Endodermal cell (in vitro differentiated cells): Measurements from ENCODE around the gene BPIFA1. TPM values are rescaled to one million over a fixed set of nuclear protein-coding genes. Genes with fewer than 3 reads are reported as not detected.
A peak's percentile ranks its signal among the peaks of the same experiment; 100 is the strongest.

ENCODE experiments used
- DNase-seq: peaks from one replicate; pipeline ENCODE4 v3.0.0-alpha.2; 2017
- H3K27ac ChIP-seq: 2 replicates; pipeline ENCODE4 v1.5.1; 2013; ENCODE audit warnings: mild to moderate bottlenecking, low read depth, low read length, moderate library complexity
- H3K27me3 ChIP-seq: 2 replicates; pipeline ENCODE4 v1.6.1; 2013; ENCODE audit warnings: mild to moderate bottlenecking, low read length, moderate library complexity; ENCODE audit not compliant: insufficient read depth, control insufficient read depth, poor library complexity, severe bottlenecking
- H3K36me3 ChIP-seq: 2 replicates; pipeline ENCODE4 v1.7.0; 2013; ENCODE audit warnings: mild to moderate bottlenecking, low read length, moderate library complexity; ENCODE audit not compliant: control insufficient read depth, insufficient read depth
- H3K4me1 ChIP-seq: one replicate; pipeline ENCODE4 v1.7.0; 2013; ENCODE audit warnings: low read length; ENCODE audit not compliant: control insufficient read depth, insufficient read depth
- H3K4me3 ChIP-seq: 2 replicates; pipeline ENCODE4 v1.5.1; 2013; ENCODE audit warnings: mild to moderate bottlenecking, low read length, moderate library complexity
- H3K9ac ChIP-seq: 2 replicates; pipeline ENCODE4 v1.6.1; 2013; ENCODE audit warnings: mild to moderate bottlenecking, low read length, moderate library complexity; ENCODE audit not compliant: poor library complexity, severe bottlenecking; ENCODE audit errors: extremely low read depth
- H3K9me3 ChIP-seq: 2 replicates; pipeline ENCODE4 v1.6.1; 2013; ENCODE audit warnings: mild to moderate bottlenecking, low read length, moderate library complexity; ENCODE audit not compliant: control insufficient read depth
- H3K27ac Mint-ChIP-seq: 2 replicates; pipeline ENCODE4 v1.8.0; 2020; ENCODE audit warnings: mixed read lengths
- H3K27me3 Mint-ChIP-seq: 2 replicates; pipeline ENCODE4 v1.8.0; 2021; ENCODE audit warnings: mild to moderate bottlenecking, mixed read lengths; ENCODE audit not compliant: insufficient read depth
- H3K36me3 Mint-ChIP-seq: 2 replicates; pipeline ENCODE4 v1.8.0; 2020; ENCODE audit warnings: low read depth, mixed read lengths
- H3K4me1 Mint-ChIP-seq: 2 replicates; pipeline ENCODE4 v1.8.0; 2020; ENCODE audit warnings: mixed read lengths
- H3K4me3 Mint-ChIP-seq: 2 replicates; pipeline ENCODE4 v1.8.0; 2020; ENCODE audit warnings: mild to moderate bottlenecking, moderate library complexity, mixed read lengths
- H3K9me3 Mint-ChIP-seq: 2 replicates; pipeline ENCODE4 v1.8.0; 2020; ENCODE audit warnings: mild to moderate bottlenecking, mixed read lengths
- WGBS, 2 experiments: methylation state at CpG; one replicate each; pipeline versions ENCODE4 v1.1.5 to v1.1.7; 2013; ENCODE audit warnings: missing lambda C conversion rate in 2 of 2, mixed read lengths in 1 of 2; ENCODE audit not compliant: insufficient coverage in 1 of 2, insufficient read length in 1 of 2; 5-methylcytosine and 5-hydroxymethylcytosine counted together
- total RNA-seq, 2 donors: library from RNA; stranded (reverse); fragmentation: NEBNext Ultra II Directional in 1 of 2; extraction: Animal tissue kit (Norgen Biotek cat#: 25700) in 1 of 2; gene quantifications; 2 replicates in 1 of 2; 3 replicates in 1 of 2; pipeline ENCODE4 v1.2.1, GENCODE V29; 2021
- TF ChIP-seq, protein P1 (sequence below): fragments of 200-600 bp; sonication (generic); conservative IDR thresholded peaks from 2 replicates; pipeline ENCODE4 v1.5.0; 2021; ENCODE audit warnings: antibody characterized with exemption, mild to moderate bottlenecking

The BPIFA1 gene
- total RNA-seq, 2 donors from 2014 or later: 1.4 TPM; not detected in 1

GRCh38 chr20:33290852-33291251 lies 55.1 kb downstream of the BPIFA1 start:
- TF ChIP-seq, protein P1, sequence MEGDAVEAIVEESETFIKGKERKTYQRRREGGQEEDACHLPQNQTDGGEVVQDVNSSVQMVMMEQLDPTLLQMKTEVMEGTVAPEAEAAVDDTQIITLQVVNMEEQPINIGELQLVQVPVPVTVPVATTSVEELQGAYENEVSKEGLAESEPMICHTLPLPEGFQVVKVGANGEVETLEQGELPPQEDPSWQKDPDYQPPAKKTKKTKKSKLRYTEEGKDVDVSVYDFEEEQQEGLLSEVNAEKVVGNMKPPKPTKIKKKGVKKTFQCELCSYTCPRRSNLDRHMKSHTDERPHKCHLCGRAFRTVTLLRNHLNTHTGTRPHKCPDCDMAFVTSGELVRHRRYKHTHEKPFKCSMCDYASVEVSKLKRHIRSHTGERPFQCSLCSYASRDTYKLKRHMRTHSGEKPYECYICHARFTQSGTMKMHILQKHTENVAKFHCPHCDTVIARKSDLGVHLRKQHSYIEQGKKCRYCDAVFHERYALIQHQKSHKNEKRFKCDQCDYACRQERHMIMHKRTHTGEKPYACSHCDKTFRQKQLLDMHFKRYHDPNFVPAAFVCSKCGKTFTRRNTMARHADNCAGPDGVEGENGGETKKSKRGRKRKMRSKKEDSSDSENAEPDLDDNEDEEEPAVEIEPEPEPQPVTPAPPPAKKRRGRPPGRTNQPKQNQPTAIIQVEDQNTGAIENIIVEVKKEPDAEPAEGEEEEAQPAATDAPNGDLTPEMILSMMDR: no peak
- 91 to 95% methylated on average over 10 to 13 of the region's 13 CpGs for WGBS, 2 experiments
- no peaks in the 10 kb centered on the region for H3K9me3 Mint-ChIP-seq
- no peak overlapping the region for H3K27ac Mint-ChIP-seq
- Histone ChIP-seq H3K9ac (no peak overlapping the region), H3K4me1 (no peaks in the 10 kb centered on the region), H3K4me3 (no peak overlapping the region), H3K36me3 (no peaks in the 10 kb centered on the region), H3K9me3 (no peaks in the 10 kb centered on the region), H3K27me3 (no peaks in the 10 kb centered on the region), H3K27ac (no peak overlapping the region)
- DNase-seq: no peak
- H3K4me3 Mint-ChIP-seq: no peak overlapping the region
- H3K36me3 Mint-ChIP-seq: no peaks in the 10 kb centered on the region
- H3K4me1 Mint-ChIP-seq: no peaks in the 10 kb centered on the region
- peaks cover 26% of the 10 kb centered on the region for H3K27me3 Mint-ChIP-seq

DNA sequence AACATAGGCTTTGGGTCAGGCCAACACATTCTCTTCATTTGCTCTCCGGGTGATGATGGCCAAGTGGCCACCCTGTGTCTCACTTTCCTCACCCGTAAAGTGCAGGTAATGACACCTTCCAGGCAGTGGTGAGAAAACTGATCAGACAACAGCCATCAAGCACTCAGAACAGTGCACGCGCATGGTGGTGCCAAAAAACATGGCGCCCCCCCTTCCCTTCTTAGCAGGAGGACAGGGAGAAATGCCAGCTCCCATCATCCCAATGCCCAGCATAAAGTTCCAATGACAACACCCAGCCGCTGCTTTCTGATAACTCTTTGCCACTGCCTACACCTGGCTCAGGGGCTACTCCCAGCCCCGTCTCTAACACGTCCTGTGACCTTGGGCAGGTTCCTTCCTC lies 55.6 kb downstream of the BPIFA1 start:
- H3K36me3 ChIP-seq: no peaks in the 10 kb centered on the region

GRCh38 chr20:33291830-33292355 lies 56.1 kb downstream of the BPIFA1 start:
- no peaks in the 10 kb centered on the region for H3K4me1 Mint-ChIP-seq
- H3K27me3 Mint-ChIP-seq: peaks cover 28% of the 10 kb centered on the region
- H3K27ac Mint-ChIP-seq: no peak overlapping the region
- H3K36me3 Mint-ChIP-seq: no peaks in the 10 kb centered on the region
- WGBS, 2 experiments: 40 to 59% methylated on average over 1 to 7 of the region's 7 CpGs
- H3K9me3 ChIP-seq: no peaks in the 10 kb centered on the region
- no peaks in the 10 kb centered on the region for H3K36me3 ChIP-seq
- peak; percentile 96 for DNase-seq
- no peak overlapping the region for H3K4me3 ChIP-seq
- TF ChIP-seq, protein P1: peak; percentile 100
- H3K9ac ChIP-seq: no peak overlapping the region
- H3K4me1 ChIP-seq: no peaks in the 10 kb centered on the region
- H3K4me3 Mint-ChIP-seq: no peak overlapping the region
- H3K9me3 Mint-ChIP-seq: no peaks in the 10 kb centered on the region
- no peak overlapping the region for H3K27ac ChIP-seq
- H3K27me3 ChIP-seq: peaks cover 7% of the 10 kb centered on the region

More for the DNA sequence above, 55.6 kb downstream of the BPIFA1 start:
- no peaks in the 10 kb centered on the region for H3K9me3 Mint-ChIP-seq
- no peak overlapping the region for H3K27ac ChIP-seq
- no peak overlapping the region for H3K9ac ChIP-seq
- TF ChIP-seq, protein P1: no peak
- no peaks in the 10 kb centered on the region for H3K4me1 Mint-ChIP-seq
- no peak overlapping the region for H3K4me3 ChIP-seq
- WGBS, 2 experiments: 97 to 100% methylated on average over 2 to 8 of the region's 8 CpGs
- no peak for DNase-seq
- peaks cover 27% of the 10 kb centered on the region for H3K27me3 Mint-ChIP-seq
- peaks cover 3% of the 10 kb centered on the region for H3K27me3 ChIP-seq
- H3K36me3 Mint-ChIP-seq: no peaks in the 10 kb centered on the region
- H3K9me3 ChIP-seq: no peaks in the 10 kb centered on the region
- no peak overlapping the region for H3K27ac Mint-ChIP-seq
- H3K4me1 ChIP-seq: no peaks in the 10 kb centered on the region
- H3K4me3 Mint-ChIP-seq: no peak overlapping the region

Other genes starting within 250 kb of the BPIFA1 start
- gene SUN5, start 231.6 kb upstream of the BPIFA1 start, total RNA-seq: not detected
- not detected for gene BPIFB2, start 228.3 kb upstream of the BPIFA1 start, total RNA-seq
- not detected for gene BPIFB6, start 204.3 kb upstream of the BPIFA1 start, total RNA-seq
- not detected for gene BPIFB3, start 182.1 kb upstream of the BPIFA1 start, total RNA-seq
- under 1 TPM in 1 of 2 donors, not detected in 1; 0.22 TPM for gene BPIFB4, start 156.4 kb upstream of the BPIFA1 start, total RNA-seq
- gene BPIFA2, start 67.8 kb upstream of the BPIFA1 start, total RNA-seq: not detected
- not detected for gene BPIFA3, start 18.6 kb upstream of the BPIFA1 start, total RNA-seq
- under 1 TPM; 0.24 to 0.26 TPM for gene BPIFB1, start 47.2 kb downstream of the BPIFA1 start, total RNA-seq
- gene CDK5RAP1, start 165.5 kb downstream of the BPIFA1 start, total RNA-seq: 10 to 100 TPM; 45.2 to 59.7 TPM
- 1 to 10 TPM; 4.6 to 8.2 TPM for gene SNTA1, start 207.8 kb downstream of the BPIFA1 start, total RNA-seq